ENCODE results near the gene MCCC2.
"Not testable (repeated sequence)": the region's sequence is repeated elsewhere in the genome, so short reads cannot be mapped to it uniquely, and the experiment has no call there.

The MCCC2 gene

GRCh38 chr5:71637133-71637532 lies 50.0 kb downstream of the MCCC2 start:
- Histone ChIP-seq H3K27me3 (ENCODE audit: insufficient read depth, low read length) (no peaks in the 10 kb centered on the region), H3K9ac (ENCODE audit: low read depth, low read length) (no peak overlapping the region), H3K4me1 (ENCODE audit: insufficient read depth, low read length) (no peaks in the 10 kb centered on the region), H3K4me3 (ENCODE audit: low read length) (no peak overlapping the region), H3K36me3 (ENCODE audit: insufficient read depth, low read depth, low read length) (peaks cover 71% of the 10 kb centered on the region), H3K27ac (ENCODE audit: low read length) (no peak overlapping the region), H3K9me3 (ENCODE audit: insufficient read depth, low read depth, low read length) (no peaks in the 10 kb centered on the region; the same call in 1 of the 2 replicates)

- Histone ChIP-seq H3K27ac (ENCODE audit: low read length) (no peak overlapping the region), H3K36me3 (ENCODE audit: insufficient read depth, low read depth, low read length) (peaks cover 69% of the 10 kb centered on the region), H3K9me3 (ENCODE audit: insufficient read depth, low read depth, low read length) (no peaks in the 10 kb centered on the region; the same call in 1 of the 2 replicates)
Observed at GRCh38 chr5:71640408-71640807, 53.3 kb downstream of the MCCC2 start.

GRCh38 chr5:71645030-71645429 lies 57.9 kb downstream of the MCCC2 start:
- H3K4me1 ChIP-seq (ENCODE audit: insufficient read depth, low read length), result peaks cover 3% of the 10 kb centered on the region; the same call in 1 of the 2 replicates
- H3K27ac ChIP-seq (ENCODE audit: low read length), result no peak overlapping the region
- no peaks in the 10 kb centered on the region for H3K27me3 ChIP-seq (ENCODE audit: insufficient read depth, low read length)
- no peaks in the 10 kb centered on the region for H3K9me3 ChIP-seq (ENCODE audit: insufficient read depth, low read depth, low read length)
- H3K9ac ChIP-seq (ENCODE audit: low read depth, low read length), result no peak overlapping the region
- H3K36me3 ChIP-seq (ENCODE audit: insufficient read depth, low read depth, low read length), result peaks cover 76% of the 10 kb centered on the region
- no peak overlapping the region for H3K4me3 ChIP-seq (ENCODE audit: low read length)

More at GRCh38 chr5:71640408-71640807, 53.3 kb downstream of the MCCC2 start:
- Histone ChIP-seq H3K27me3 (ENCODE audit: insufficient read depth, low read length) (no peaks in the 10 kb centered on the region), H3K4me3 (ENCODE audit: low read length) (no peak overlapping the region), H3K4me1 (ENCODE audit: insufficient read depth, low read length) (no peaks in the 10 kb centered on the region), H3K9ac (ENCODE audit: low read depth, low read length) (no peak overlapping the region)

- not testable (repeated sequence) for H3K9me3 ChIP-seq (ENCODE audit: insufficient read depth, low read depth, low read length); H3K27me3 ChIP-seq (ENCODE audit: insufficient read depth, low read length); H3K4me1 ChIP-seq (ENCODE audit: insufficient read depth, low read length); H3K9ac ChIP-seq (ENCODE audit: low read depth, low read length); H3K27ac ChIP-seq (ENCODE audit: low read length); H3K4me3 ChIP-seq (ENCODE audit: low read length)
- H3K36me3 ChIP-seq (ENCODE audit: insufficient read depth, low read depth, low read length), result peaks cover 77% of the 10 kb centered on the region
Observed at GRCh38 chr5:71650940-71651339, 63.8 kb downstream of the MCCC2 start.

- H3K27me3 ChIP-seq (ENCODE audit: insufficient read depth, low read length), result no peaks in the 10 kb centered on the region
- no peak overlapping the region for H3K27ac ChIP-seq (ENCODE audit: low read length)
- H3K9me3 ChIP-seq (ENCODE audit: insufficient read depth, low read depth, low read length), result no peaks in the 10 kb centered on the region
- H3K9ac ChIP-seq (ENCODE audit: low read depth, low read length), result no peak overlapping the region
- no peak overlapping the region for H3K4me3 ChIP-seq (ENCODE audit: low read length)
- peaks cover 3% of the 10 kb centered on the region; the same call in 1 of the 2 replicates for H3K4me1 ChIP-seq (ENCODE audit: insufficient read depth, low read length)
- H3K36me3 ChIP-seq (ENCODE audit: insufficient read depth, low read depth, low read length), result peaks cover 75% of the 10 kb centered on the region
Observed at GRCh38 chr5:71651579-71651978, 64.4 kb downstream of the MCCC2 start.

- H3K9me3 ChIP-seq (ENCODE audit: insufficient read depth, low read depth, low read length), result no peaks in the 10 kb centered on the region
- peaks cover 3% of the 10 kb centered on the region; the same call in 1 of the 2 replicates for H3K4me1 ChIP-seq (ENCODE audit: insufficient read depth, low read length)
- peaks cover 75% of the 10 kb centered on the region for H3K36me3 ChIP-seq (ENCODE audit: insufficient read depth, low read depth, low read length)
- no peaks in the 10 kb centered on the region for H3K27me3 ChIP-seq (ENCODE audit: insufficient read depth, low read length)
- H3K27ac ChIP-seq (ENCODE audit: low read length), result no peak overlapping the region
- H3K4me3 ChIP-seq (ENCODE audit: low read length), result no peak overlapping the region
- no peak overlapping the region for H3K9ac ChIP-seq (ENCODE audit: low read depth, low read length)
Observed at GRCh38 chr5:71652349-71652748, 65.2 kb downstream of the MCCC2 start.

- H3K4me3 ChIP-seq (ENCODE audit: low read length), result no peak overlapping the region
- no peak overlapping the region for H3K9ac ChIP-seq (ENCODE audit: low read depth, low read length)
- peaks cover 2% of the 10 kb centered on the region; the same call in 1 of the 2 replicates for H3K4me1 ChIP-seq (ENCODE audit: insufficient read depth, low read length)
- peaks cover 78% of the 10 kb centered on the region for H3K36me3 ChIP-seq (ENCODE audit: insufficient read depth, low read depth, low read length)
- no peak overlapping the region for H3K27ac ChIP-seq (ENCODE audit: low read length)
- H3K9me3 ChIP-seq (ENCODE audit: insufficient read depth, low read depth, low read length), result no peaks in the 10 kb centered on the region
- no peaks in the 10 kb centered on the region for H3K27me3 ChIP-seq (ENCODE audit: insufficient read depth, low read length)
Observed at GRCh38 chr5:71652803-71653543, 65.8 kb downstream of the MCCC2 start.

GRCh38 chr5:71658916-71659662 lies 71.9 kb downstream of the MCCC2 start:
- Histone ChIP-seq H3K9me3 (ENCODE audit: insufficient read depth, low read depth, low read length) (no peaks in the 10 kb centered on the region), H3K36me3 (ENCODE audit: insufficient read depth, low read depth, low read length) (peaks cover 25% of the 10 kb centered on the region; the same call in 1 of the 2 replicates), H3K27ac (ENCODE audit: low read length) (no peak overlapping the region), H3K4me1 (ENCODE audit: insufficient read depth, low read length) (no peaks in the 10 kb centered on the region), H3K4me3 (ENCODE audit: low read length) (no peak overlapping the region), H3K27me3 (ENCODE audit: insufficient read depth, low read length) (no peaks in the 10 kb centered on the region), H3K9ac (ENCODE audit: low read depth, low read length) (no peak overlapping the region)

GRCh38 chr5:71662381-71662780 lies 75.2 kb downstream of the MCCC2 start:
- H3K27ac ChIP-seq (ENCODE audit: low read length), result no peak overlapping the region
- H3K36me3 ChIP-seq (ENCODE audit: insufficient read depth, low read depth, low read length), result peaks cover 7% of the 10 kb centered on the region; the same call in 1 of the 2 replicates
- H3K9ac ChIP-seq (ENCODE audit: low read depth, low read length), result no peak overlapping the region
- no peaks in the 10 kb centered on the region for H3K4me1 ChIP-seq (ENCODE audit: insufficient read depth, low read length)
- no peaks in the 10 kb centered on the region for H3K9me3 ChIP-seq (ENCODE audit: insufficient read depth, low read depth, low read length)
- H3K4me3 ChIP-seq (ENCODE audit: low read length), result no peak overlapping the region
- H3K27me3 ChIP-seq (ENCODE audit: insufficient read depth, low read length), result no peaks in the 10 kb centered on the region

- Histone ChIP-seq H3K4me1 (ENCODE audit: insufficient read depth, low read length) (no peaks in the 10 kb centered on the region), H3K27ac (ENCODE audit: low read length) (no peak overlapping the region), H3K9ac (ENCODE audit: low read depth, low read length) (no peak overlapping the region), H3K4me3 (ENCODE audit: low read length) (no peak overlapping the region), H3K9me3 (ENCODE audit: insufficient read depth, low read depth, low read length) (no peaks in the 10 kb centered on the region), H3K27me3 (ENCODE audit: insufficient read depth, low read length) (no peaks in the 10 kb centered on the region), H3K36me3 (ENCODE audit: insufficient read depth, low read depth, low read length) (no peaks in the 10 kb centered on the region)
Observed at GRCh38 chr5:71663191-71663969, 76.2 kb downstream of the MCCC2 start.

GRCh38 chr5:71664615-71665014 lies 77.5 kb downstream of the MCCC2 start:
- not testable (repeated sequence) for H3K27me3 ChIP-seq (ENCODE audit: insufficient read depth, low read length); H3K27ac ChIP-seq (ENCODE audit: low read length)

More at GRCh38 chr5:71664615-71665014, 77.5 kb downstream of the MCCC2 start:
- not testable (repeated sequence) for H3K36me3 ChIP-seq (ENCODE audit: insufficient read depth, low read depth, low read length); H3K4me3 ChIP-seq (ENCODE audit: low read length); H3K4me1 ChIP-seq (ENCODE audit: insufficient read depth, low read length); H3K9me3 ChIP-seq (ENCODE audit: insufficient read depth, low read depth, low read length); H3K9ac ChIP-seq (ENCODE audit: low read depth, low read length)
